ENCODE data around the gene ARHGAP27. TPM values are rescaled to one million over a fixed set of nuclear protein-coding genes. Genes with fewer than 3 reads are reported as not detected.
"Not testable (repeated sequence)": the region's sequence is repeated elsewhere in the genome, so short reads cannot be mapped to it uniquely, and the experiment has no call there.

The ARHGAP27 gene
- total RNA-seq: 100 to 1,000 TPM in 1 of 2 experiments, 10 to 100 TPM in 1; 79.5 to 104 TPM

GRCh38 chr17:45432405-45433158 lies at the start of gene ARHGAP27:
Gene ARHGAP27 (minus strand): TSS chr17:45432870. CDS start chr17:45430279, 2,591 bp downstream.
- ATAC-seq (no peak), DNase-seq (peak; percentile 56)
- no peaks in the 10 kb centered on the region for H3K9me3 Mint-ChIP-seq (ENCODE audit: low read depth)
- H3K36me3 Mint-ChIP-seq: peaks cover 7% of the 10 kb centered on the region
- H3K4me3 Mint-ChIP-seq: peak within 1 kb of the TSS; percentile 86
- H3K4me1 Mint-ChIP-seq: peaks cover 26% of the 10 kb centered on the region
- CTCF ChIA-PET: interaction anchor here (1.5 kb wide), 1 partner anchor 47 kb away, joined by 4 read pairs; no protein-coding TSS in a partner anchor
- H3K27ac Mint-ChIP-seq: peak within 1 kb of the TSS; percentile 88
- H3K27me3 Mint-ChIP-seq: no peaks in the 10 kb centered on the region

- CTCF ChIA-PET; H3K36me3 Mint-ChIP-seq; H3K27ac Mint-ChIP-seq; H3K9me3 Mint-ChIP-seq (ENCODE audit: low read depth); ATAC-seq; H3K27me3 Mint-ChIP-seq; DNase-seq; H3K4me3 Mint-ChIP-seq: not testable (repeated sequence)
- H3K4me1 Mint-ChIP-seq: peaks cover 13% of the 10 kb centered on the region
Measured at GRCh38 chr17:45482317-45482716, 49.6 kb upstream of the ARHGAP27 start.

- DNase-seq; H3K27me3 Mint-ChIP-seq; H3K9me3 Mint-ChIP-seq (ENCODE audit: low read depth); ATAC-seq; H3K4me3 Mint-ChIP-seq; H3K27ac Mint-ChIP-seq; CTCF ChIA-PET; H3K4me1 Mint-ChIP-seq: not testable (repeated sequence)
- H3K36me3 Mint-ChIP-seq: peaks cover 18% of the 10 kb centered on the region
Measured at GRCh38 chr17:45475436-45475835, 42.8 kb upstream of the ARHGAP27 start.

- H3K9me3 Mint-ChIP-seq (ENCODE audit: low read depth); H3K27me3 Mint-ChIP-seq; DNase-seq; H3K4me1 Mint-ChIP-seq; H3K27ac Mint-ChIP-seq; H3K4me3 Mint-ChIP-seq; ATAC-seq; CTCF ChIA-PET: not testable (repeated sequence)
- H3K36me3 Mint-ChIP-seq: peaks cover 14% of the 10 kb centered on the region
Measured at GRCh38 chr17:45472249-45472648, 39.6 kb upstream of the ARHGAP27 start.

GRCh38 chr17:45469204-45469563 lies 36.5 kb upstream of the ARHGAP27 start:
- H3K9me3 Mint-ChIP-seq (ENCODE audit: low read depth); H3K4me3 Mint-ChIP-seq; H3K4me1 Mint-ChIP-seq; H3K27me3 Mint-ChIP-seq; H3K27ac Mint-ChIP-seq; CTCF ChIA-PET; DNase-seq; H3K36me3 Mint-ChIP-seq; ATAC-seq: not testable (repeated sequence)

- not testable (repeated sequence) for H3K4me3 Mint-ChIP-seq
Measured at GRCh38 chr17:45468293-45469203, 35.9 kb upstream of the ARHGAP27 start.

GRCh38 chr17:45461524-45462327 lies 29.1 kb upstream of the ARHGAP27 start:
- H3K4me3 Mint-ChIP-seq; CTCF ChIA-PET; H3K36me3 Mint-ChIP-seq; H3K27me3 Mint-ChIP-seq; H3K9me3 Mint-ChIP-seq (ENCODE audit: low read depth): not testable (repeated sequence)
- ATAC-seq (peak; percentile 96), DNase-seq (peak; percentile 75)
- Mint-ChIP-seq H3K4me1 (peaks cover 15% of the 10 kb centered on the region), H3K27ac (peak overlapping the region; percentile 82)

More at GRCh38 chr17:45468293-45469203, 35.9 kb upstream of the ARHGAP27 start:
- H3K36me3 Mint-ChIP-seq; DNase-seq; H3K27ac Mint-ChIP-seq; ATAC-seq; H3K4me1 Mint-ChIP-seq; H3K27me3 Mint-ChIP-seq; CTCF ChIA-PET; H3K9me3 Mint-ChIP-seq (ENCODE audit: low read depth): not testable (repeated sequence)

- ATAC-seq; CTCF ChIA-PET; H3K36me3 Mint-ChIP-seq; H3K27ac Mint-ChIP-seq; H3K27me3 Mint-ChIP-seq; DNase-seq; H3K4me3 Mint-ChIP-seq; H3K9me3 Mint-ChIP-seq (ENCODE audit: low read depth): not testable (repeated sequence)
- peaks cover 15% of the 10 kb centered on the region for H3K4me1 Mint-ChIP-seq
Measured at GRCh38 chr17:45460422-45460821, 27.8 kb upstream of the ARHGAP27 start.

- ATAC-seq; CTCF ChIA-PET; H3K27ac Mint-ChIP-seq; H3K27me3 Mint-ChIP-seq; H3K9me3 Mint-ChIP-seq (ENCODE audit: low read depth); H3K4me1 Mint-ChIP-seq; H3K36me3 Mint-ChIP-seq; DNase-seq; H3K4me3 Mint-ChIP-seq: not testable (repeated sequence)
Measured at GRCh38 chr17:45454341-45454740, 21.7 kb upstream of the ARHGAP27 start.

- H3K27me3 Mint-ChIP-seq; DNase-seq; H3K27ac Mint-ChIP-seq; H3K4me1 Mint-ChIP-seq; CTCF ChIA-PET; H3K36me3 Mint-ChIP-seq; H3K4me3 Mint-ChIP-seq; H3K9me3 Mint-ChIP-seq (ENCODE audit: low read depth): not testable (repeated sequence)
- ATAC-seq: peak; percentile 33
Measured at GRCh38 chr17:45453731-45454130, 21.1 kb upstream of the ARHGAP27 start.

GRCh38 chr17:45453225-45453534 lies 20.5 kb upstream of the ARHGAP27 start:
- H3K27ac Mint-ChIP-seq; H3K27me3 Mint-ChIP-seq; ATAC-seq; H3K4me3 Mint-ChIP-seq; H3K9me3 Mint-ChIP-seq (ENCODE audit: low read depth); CTCF ChIA-PET; H3K4me1 Mint-ChIP-seq; H3K36me3 Mint-ChIP-seq; DNase-seq: not testable (repeated sequence)

GRCh38 chr17:45452329-45453224 lies 19.9 kb upstream of the ARHGAP27 start:
- H3K4me1 Mint-ChIP-seq; H3K9me3 Mint-ChIP-seq (ENCODE audit: low read depth); DNase-seq; H3K27me3 Mint-ChIP-seq; H3K4me3 Mint-ChIP-seq; H3K36me3 Mint-ChIP-seq; H3K27ac Mint-ChIP-seq; CTCF ChIA-PET; ATAC-seq: not testable (repeated sequence)

- H3K36me3 Mint-ChIP-seq; CTCF ChIA-PET; H3K9me3 Mint-ChIP-seq (ENCODE audit: low read depth): not testable (repeated sequence)
Measured at GRCh38 chr17:45451660-45452059, 19.0 kb upstream of the ARHGAP27 start.

More at GRCh38 chr17:45451660-45452059, 19.0 kb upstream of the ARHGAP27 start:
- H3K27me3 Mint-ChIP-seq, H3K27ac Mint-ChIP-seq, H3K4me3 Mint-ChIP-seq, H3K4me1 Mint-ChIP-seq, DNase-seq, ATAC-seq: not testable (repeated sequence)

Data from activated CD8-positive, alpha-beta memory T cell treated with anti-CD3 and anti-CD28 coated beads, Interleukin-2, amount 10 ng/mL, durations not matched to agents 7 days and 5 days (primary cell).